MM.1S (cell line): ENCODE data around the gene CDC45.

Experiments used
- EZH2 ChIP-seq: fragments of 300-600 bp; sonication (generic); optimal IDR thresholded peaks from 2 replicates; pipeline ENCODE3; 2017; ENCODE audit warnings: low read depth, mild to moderate bottlenecking, antibody characterized with exemption, low read length, mixed read lengths
- EZH2phosphoT487 ChIP-seq: fragments of 300-600 bp; sonication (generic); IDR thresholded peaks from 2 replicates; pipeline ENCODE4 v1.6.1; 2018; ENCODE audit warnings: antibody characterized with exemption, low read length
- TF ChIP-seq, protein P1 (sequence below): fragments of 300-600 bp; sonication (generic); IDR thresholded peaks from 2 replicates; pipeline ENCODE4 v1.5.1; 2016; ENCODE audit warnings: antibody characterized with exemption, low read length, mixed read lengths

DNA sequence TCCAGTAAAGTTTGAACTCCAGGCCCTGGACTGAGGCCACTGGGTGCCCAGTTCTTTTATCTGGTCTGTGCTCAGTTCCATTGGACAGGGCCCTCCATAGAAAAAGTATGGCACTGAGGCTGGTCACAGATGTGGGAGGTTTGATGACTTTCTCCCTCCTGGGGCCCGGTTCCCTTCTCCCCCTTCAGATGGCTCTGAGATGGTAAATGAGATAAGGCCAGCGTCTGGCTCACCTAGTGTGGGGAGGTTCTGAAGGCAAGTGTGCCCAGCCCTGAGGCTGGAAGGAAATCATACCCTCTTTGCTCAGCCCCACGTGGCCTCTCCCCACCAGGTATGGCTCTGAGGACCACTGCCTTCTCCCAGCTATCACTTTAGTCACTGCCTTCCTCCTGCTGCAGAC lies 45.9 kb downstream of the CDC45 start:
- TF ChIP-seq, protein P1, sequence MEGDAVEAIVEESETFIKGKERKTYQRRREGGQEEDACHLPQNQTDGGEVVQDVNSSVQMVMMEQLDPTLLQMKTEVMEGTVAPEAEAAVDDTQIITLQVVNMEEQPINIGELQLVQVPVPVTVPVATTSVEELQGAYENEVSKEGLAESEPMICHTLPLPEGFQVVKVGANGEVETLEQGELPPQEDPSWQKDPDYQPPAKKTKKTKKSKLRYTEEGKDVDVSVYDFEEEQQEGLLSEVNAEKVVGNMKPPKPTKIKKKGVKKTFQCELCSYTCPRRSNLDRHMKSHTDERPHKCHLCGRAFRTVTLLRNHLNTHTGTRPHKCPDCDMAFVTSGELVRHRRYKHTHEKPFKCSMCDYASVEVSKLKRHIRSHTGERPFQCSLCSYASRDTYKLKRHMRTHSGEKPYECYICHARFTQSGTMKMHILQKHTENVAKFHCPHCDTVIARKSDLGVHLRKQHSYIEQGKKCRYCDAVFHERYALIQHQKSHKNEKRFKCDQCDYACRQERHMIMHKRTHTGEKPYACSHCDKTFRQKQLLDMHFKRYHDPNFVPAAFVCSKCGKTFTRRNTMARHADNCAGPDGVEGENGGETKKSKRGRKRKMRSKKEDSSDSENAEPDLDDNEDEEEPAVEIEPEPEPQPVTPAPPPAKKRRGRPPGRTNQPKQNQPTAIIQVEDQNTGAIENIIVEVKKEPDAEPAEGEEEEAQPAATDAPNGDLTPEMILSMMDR, result no peak
- no peak for TF ChIP-seq EZH2
- no peak for TF ChIP-seq EZH2phosphoT487
